GM18861 (cell line): Measurements from ENCODE around the gene OR2L3.
A peak's percentile ranks its signal among the peaks of the same experiment; 100 is the strongest.
"Not testable (repeated sequence)": the region's sequence is repeated elsewhere in the genome, so short reads cannot be mapped to it uniquely, and the experiment has no call there.

ENCODE experiments used
- ATAC-seq: cut with Tn5 transposase; IDR thresholded peaks from one replicate; pipeline ENCODE4 v1.9.1; 2021; ENCODE audit not compliant: unreplicated experiment

The OR2L3 gene

GRCh38 chr1:248046536-248046935 is at the start of gene OR2L3:
Gene OR2L3 (plus strand): TSS chr1:248046836. CDS start chr1:248060682, 13,846 bp downstream.
- ATAC-seq = no peak

- no peak for ATAC-seq
Observed at GRCh38 chr1:247998811-247999210, 47.8 kb upstream of the OR2L3 start.

GRCh38 chr1:248000169-248000568 is 46.5 kb upstream of the OR2L3 start:
- ATAC-seq = no peak

GRCh38 chr1:248007778-248008177 is 38.9 kb upstream of the OR2L3 start:
- no peak for ATAC-seq

GRCh38 chr1:248009681-248010080 is 37.0 kb upstream of the OR2L3 start:
- no peak for ATAC-seq

GRCh38 chr1:248013229-248013710 is 33.4 kb upstream of the OR2L3 start, which contains the start of gene OR2L5:
Gene OR2L5 (plus strand): TSS chr1:248013660. CDS start chr1:248021948, 8,288 bp downstream.
- ATAC-seq = no peak

- ATAC-seq = no peak
Observed at GRCh38 chr1:248015803-248016202, 30.8 kb upstream of the OR2L3 start.

GRCh38 chr1:248029770-248030169 is 16.9 kb upstream of the OR2L3 start, which contains the start of gene OR2L2:
Gene OR2L2 (plus strand): TSS chr1:248030070. CDS start chr1:248038268, 8,198 bp downstream.
- ATAC-seq = no peak

GRCh38 chr1:248045209-248045608 is 1.4 kb upstream of the OR2L3 start:
- ATAC-seq = peak; percentile 45

GRCh38 chr1:248047008-248047407 is 372 bp downstream of the OR2L3 start:
- ATAC-seq = no peak

GRCh38 chr1:248054671-248055070 is 8.0 kb downstream of the OR2L3 start:
- ATAC-seq = no peak

GRCh38 chr1:248055261-248055660 is 8.6 kb downstream of the OR2L3 start:
- ATAC-seq = no peak

GRCh38 chr1:248065071-248065470 is 18.4 kb downstream of the OR2L3 start:
- ATAC-seq = no peak

- ATAC-seq = no peak
Observed at GRCh38 chr1:248065604-248066003, 19.0 kb downstream of the OR2L3 start.

- not testable (repeated sequence) for ATAC-seq
Observed at GRCh38 chr1:248083864-248084263, 37.2 kb downstream of the OR2L3 start.

- ATAC-seq = no peak
Observed at GRCh38 chr1:248094884-248095283, 48.2 kb downstream of the OR2L3 start, which contains the start of gene OR2L13. Gene OR2L13 (plus strand): TSS chr1:248095184. CDS start chr1:248099376, 4,192 bp downstream.

GRCh38 chr1:248098529-248098928 is 51.9 kb downstream of the OR2L3 start:
- ATAC-seq = no peak

- ATAC-seq = no peak
Observed at GRCh38 chr1:248102847-248103246, 56.2 kb downstream of the OR2L3 start.

GRCh38 chr1:248111157-248111556 is 64.5 kb downstream of the OR2L3 start:
- ATAC-seq = no peak
